NCI-H1105 (cell line): ENCODE results near the gene NALF2.

Experiments used
- DNase-seq: peaks from one replicate; lab custom pipeline; 2025; lab: John Stamatoyannopoulos, UW

Gene NALF2

DNA sequence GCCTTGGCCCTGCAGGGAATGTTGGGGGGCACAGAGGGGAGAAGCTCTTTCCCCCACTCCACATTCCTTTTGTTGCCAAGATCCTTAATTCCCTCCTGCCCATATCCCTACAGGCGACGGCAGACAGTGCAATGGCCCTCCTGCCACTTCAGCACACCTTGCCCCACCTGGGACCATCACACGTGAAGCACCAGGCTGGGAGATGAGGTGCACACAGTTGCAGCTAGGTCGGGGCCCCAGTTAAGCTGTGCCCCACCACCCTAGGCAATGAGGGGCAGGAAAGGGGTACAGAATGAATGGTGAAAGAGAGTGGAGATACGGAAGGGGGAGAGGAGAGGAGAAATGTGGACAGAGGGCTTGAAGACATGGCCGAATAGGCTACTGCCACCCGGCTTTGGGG, 26.2 kb downstream of the NALF2 start:
- no peak for DNase-seq

DNA sequence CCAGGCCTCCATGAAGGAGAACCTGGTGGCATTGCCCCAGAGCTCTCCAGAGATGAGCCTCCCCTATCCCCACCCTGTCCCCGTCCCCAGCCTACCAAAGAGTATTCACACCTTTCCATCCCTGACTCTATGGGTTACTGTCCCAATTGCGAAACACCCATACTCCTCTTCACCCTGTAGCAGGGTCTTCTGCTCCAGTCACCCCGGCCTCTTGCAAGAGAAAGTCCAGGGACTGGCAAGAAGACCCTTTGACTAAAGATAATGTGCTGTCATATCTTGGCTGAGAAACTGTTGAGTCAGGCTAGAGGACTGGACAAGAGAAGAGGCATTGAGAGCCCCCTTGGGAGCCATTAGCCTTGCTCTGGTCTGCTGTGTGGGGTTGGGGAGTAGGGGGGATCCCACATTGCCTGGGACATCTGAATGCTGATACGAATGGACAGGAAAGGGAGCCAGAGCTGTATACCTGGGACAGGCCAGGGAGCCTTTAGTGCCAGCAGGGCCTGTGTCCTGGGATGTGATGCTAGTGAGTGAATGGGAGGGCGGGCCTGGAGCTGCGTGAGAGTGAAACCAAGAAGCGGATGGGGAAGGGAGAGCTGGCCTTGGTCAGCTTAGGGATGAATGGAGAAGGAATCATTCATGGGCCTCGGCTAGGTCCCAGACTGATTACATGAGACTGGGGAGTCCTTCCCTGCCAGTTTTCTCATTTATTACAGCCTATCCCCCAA, 27.1 kb downstream of the NALF2 start:
- DNase-seq: no peak

DNA sequence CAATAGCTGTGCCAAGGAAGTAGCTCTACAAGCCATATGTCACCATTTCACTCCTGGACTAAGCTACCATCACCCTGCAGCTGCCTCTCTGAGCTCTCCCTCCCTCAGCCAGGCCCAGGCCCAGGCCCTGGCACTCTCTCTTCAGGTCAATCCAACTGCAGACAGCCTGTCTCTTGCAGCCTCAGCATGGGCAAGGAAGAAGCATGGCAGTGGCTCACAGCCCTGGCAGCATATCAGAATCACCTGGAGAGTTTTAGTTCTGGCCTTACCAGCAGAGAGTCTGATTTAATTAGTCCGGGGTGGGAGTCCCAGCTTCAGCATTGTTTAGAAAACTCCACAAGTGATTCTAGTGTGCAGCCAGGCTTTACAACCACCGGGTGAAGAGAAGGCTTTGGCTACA, 31.5 kb downstream of the NALF2 start:
- peak; percentile 7 for DNase-seq

DNA sequence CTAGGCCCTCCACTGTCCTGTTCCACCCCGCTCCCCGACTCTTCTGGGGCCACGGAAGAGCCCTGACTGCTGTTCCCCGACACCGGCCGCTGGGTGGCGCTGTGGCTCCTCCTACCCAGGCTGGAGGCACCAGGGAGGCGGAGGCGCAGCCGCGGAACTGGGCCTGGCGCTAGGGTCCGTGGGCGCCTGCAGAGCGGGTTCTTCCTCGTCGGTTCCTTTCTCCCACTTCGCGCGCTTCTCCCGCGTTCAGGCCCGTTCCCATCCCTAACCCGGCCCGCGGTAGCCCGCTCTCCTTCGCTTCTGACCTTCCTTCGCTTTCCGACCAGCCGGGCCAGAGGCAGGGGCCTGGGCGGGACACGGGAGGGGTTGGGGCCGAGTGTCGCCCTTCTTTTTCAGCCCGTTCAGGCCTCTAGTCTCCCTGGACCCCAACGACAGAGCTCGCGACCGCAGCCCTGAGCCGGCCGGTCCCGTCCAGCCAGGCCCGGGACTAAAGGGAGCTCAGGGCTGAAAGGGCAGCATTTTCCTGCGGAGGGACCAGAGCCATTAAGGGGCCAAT, 34.3 kb downstream of the NALF2 start:
- no peak for DNase-seq

DNA sequence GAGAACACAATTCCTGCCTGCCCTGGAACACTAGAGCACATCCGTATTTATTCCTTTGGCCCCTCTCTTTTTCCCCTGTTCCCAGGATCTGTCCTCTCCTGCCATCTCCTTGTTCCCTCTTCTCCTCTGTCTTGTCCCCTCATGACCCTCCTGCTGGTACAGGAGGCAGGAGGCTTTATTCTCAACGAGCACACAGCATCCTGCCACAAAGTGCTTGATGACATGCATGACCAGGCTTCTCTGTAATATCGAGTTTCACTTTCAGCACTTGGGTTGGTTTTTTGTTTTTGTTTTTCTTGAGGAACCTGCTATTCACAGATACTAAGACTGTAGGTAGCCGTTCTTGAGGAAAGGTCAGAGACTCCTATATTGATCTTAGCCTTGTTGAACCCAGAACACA, 35.3 kb downstream of the NALF2 start:
- no peak for DNase-seq

DNA sequence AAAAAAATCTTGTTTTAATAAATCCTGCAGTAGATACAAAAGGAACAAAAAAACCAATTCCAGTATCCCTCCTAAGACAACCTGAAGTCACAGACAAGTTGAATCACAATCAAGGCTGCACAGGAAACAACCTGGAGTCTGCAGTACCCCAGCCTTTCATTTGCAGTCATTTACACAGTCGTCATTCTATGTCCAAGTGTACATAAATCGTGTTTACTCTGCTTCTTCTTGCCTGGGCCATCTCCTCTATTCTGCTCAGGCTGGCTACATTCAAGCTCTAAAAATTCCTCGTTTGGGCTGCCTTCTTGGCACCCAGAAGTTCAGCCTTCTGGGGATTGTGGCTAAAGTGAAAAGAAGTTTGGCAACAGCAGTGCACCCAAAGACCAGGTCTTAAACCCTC, 37.8 kb downstream of the NALF2 start:
- no peak for DNase-seq

DNA sequence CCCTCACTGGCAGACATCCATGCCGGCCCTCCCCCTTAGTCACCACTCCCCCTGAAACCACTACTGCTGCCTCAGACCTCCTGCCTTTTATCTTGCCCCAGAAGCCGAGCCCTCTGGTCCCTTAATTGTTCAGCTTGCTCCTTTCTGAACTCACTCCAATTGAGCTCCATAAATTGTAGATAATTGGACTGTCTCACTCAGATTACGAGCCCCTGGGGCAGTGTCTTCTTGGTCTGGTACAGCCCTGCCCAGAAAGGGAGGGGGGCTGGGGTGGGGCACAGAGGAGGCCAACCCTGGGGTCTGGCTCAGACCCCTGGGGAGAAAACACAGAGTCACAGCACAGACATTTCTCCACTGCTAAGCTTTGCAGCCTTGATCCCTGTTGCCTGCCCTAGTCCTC, 39.4 kb downstream of the NALF2 start:
- DNase-seq: no peak

DNA sequence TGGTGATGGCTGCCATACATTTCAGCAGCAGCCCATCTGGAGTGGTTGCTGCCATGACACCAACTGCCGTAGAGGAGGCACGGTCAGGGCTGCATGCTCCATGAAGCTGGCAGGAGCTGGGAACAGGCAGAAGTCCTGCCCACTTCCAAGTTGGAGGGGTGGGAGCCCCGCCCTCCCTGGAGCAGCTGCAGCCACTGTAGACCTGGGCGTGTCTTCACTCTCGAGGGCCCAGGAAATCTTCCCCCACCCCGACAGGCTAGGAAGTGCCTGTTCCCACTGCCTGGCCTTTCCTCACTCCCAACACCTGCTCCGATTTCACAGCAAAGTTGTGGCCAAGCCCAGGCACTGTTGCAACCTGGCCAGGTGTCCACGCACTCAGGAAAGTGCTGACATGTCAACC, 42.3 kb downstream of the NALF2 start:
- DNase-seq: no peak

DNA sequence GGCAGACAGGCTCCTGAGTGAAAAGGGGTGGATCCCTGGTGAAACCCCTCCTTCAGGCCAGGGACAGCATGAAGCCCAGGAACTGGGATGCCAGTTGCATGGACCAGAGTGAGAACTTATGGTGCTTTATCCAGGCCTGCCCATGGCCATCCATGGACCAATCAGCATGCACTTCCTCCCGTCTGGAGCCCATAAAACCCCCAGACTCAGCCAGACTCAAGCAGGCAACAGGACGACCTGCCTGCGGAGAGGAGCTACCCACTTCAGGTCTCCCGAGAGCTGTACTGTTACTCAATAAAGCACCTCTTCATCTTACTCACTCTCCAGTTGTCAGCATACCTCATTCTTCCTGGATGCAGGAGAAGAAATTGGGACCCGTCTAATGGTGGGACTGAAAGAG, 42.9 kb downstream of the NALF2 start:
- no peak for DNase-seq

DNA sequence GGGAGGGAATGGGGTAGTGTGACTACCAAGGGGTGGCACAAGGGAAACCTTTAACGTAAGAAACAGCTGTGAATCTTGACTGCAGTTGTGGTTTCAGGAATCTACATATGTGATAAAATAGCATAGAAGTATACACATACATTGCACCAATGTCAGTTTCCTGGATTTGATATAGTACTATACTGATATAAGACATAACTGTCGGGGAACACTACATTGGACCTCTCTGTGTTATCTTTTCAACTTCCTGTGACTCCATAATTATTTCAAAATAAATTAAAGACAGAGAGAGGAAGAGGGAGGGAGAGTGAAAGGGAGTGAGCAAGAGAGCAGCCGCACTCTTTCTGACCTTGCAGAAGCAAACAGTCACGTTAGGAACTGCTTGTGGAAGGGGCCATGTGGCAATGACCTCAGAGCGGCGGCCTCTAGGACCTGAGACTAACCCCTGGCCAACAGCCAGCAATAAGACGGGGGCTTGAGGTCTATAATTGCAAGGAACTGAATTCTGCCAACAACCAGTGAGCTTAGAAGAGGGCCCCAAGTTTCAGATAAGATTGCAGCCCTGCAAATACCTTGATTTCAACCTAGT, 47.4 kb downstream of the NALF2 start:
- DNase-seq: no peak

DNA sequence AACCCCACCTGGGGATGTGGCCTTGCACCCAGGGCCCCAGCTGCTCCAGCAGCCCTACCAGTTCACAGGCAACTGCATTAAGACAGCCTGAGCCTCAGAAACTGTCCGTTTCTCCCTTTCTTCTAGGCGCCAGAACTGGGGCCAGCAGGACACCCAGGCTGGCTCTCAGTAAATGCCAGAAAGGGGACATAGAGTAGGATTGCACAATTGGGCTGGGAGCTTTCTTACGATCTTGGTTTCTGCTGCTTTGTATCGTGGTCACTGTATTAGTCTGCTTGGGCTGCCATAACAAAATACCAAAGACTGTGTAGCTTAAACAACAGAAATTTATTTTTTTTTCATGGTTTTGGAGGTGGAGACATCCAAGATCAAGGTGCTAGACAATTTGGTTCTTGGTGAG, 48.4 kb downstream of the NALF2 start:
- no peak for DNase-seq
